ENCODE results near the gene SUCO.

The SUCO gene

GRCh38 chr1:172642970-172643369 lies 110.0 kb downstream of the SUCO start:
- TF ChIP-seq, protein P1, sequence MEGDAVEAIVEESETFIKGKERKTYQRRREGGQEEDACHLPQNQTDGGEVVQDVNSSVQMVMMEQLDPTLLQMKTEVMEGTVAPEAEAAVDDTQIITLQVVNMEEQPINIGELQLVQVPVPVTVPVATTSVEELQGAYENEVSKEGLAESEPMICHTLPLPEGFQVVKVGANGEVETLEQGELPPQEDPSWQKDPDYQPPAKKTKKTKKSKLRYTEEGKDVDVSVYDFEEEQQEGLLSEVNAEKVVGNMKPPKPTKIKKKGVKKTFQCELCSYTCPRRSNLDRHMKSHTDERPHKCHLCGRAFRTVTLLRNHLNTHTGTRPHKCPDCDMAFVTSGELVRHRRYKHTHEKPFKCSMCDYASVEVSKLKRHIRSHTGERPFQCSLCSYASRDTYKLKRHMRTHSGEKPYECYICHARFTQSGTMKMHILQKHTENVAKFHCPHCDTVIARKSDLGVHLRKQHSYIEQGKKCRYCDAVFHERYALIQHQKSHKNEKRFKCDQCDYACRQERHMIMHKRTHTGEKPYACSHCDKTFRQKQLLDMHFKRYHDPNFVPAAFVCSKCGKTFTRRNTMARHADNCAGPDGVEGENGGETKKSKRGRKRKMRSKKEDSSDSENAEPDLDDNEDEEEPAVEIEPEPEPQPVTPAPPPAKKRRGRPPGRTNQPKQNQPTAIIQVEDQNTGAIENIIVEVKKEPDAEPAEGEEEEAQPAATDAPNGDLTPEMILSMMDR (IDR thresholded peaks at IDR 0.05; ENCODE audit: insufficient read depth, low read length, missing control alignments): no peak
- CTCF ChIA-PET: interaction anchor here (1.2 kb wide), 1 partner anchor 10 kb away, joined by 3 read pairs; no protein-coding TSS in a partner anchor
- POLR2A ChIA-PET: interaction anchor here (0.5 kb wide), 1 partner anchor 11 kb away, joined by 4 read pairs; no protein-coding TSS in a partner anchor
- no peak for DNase-seq (ENCODE audit: low read depth, low spot score)
- H3K4me3 ChIP-seq (ENCODE audit: low read depth, low read length): no peak overlapping the region

- TF ChIP-seq, protein P1 (IDR thresholded peaks at IDR 0.05; ENCODE audit: insufficient read depth, low read length, missing control alignments): no peak
- POLR2A ChIA-PET: no interaction called here
- CTCF ChIA-PET: no interaction called here
Observed at GRCh38 chr1:172646653-172647052, 113.7 kb downstream of the SUCO start.

GRCh38 chr1:172647110-172647564 lies 114.2 kb downstream of the SUCO start:
- ChIA-PET POLR2A (no interaction called here), CTCF (no interaction called here)
- TF ChIP-seq, protein P1 (IDR thresholded peaks at IDR 0.05; ENCODE audit: insufficient read depth, low read length, missing control alignments): no peak
- DNase-seq (ENCODE audit: low read depth, low spot score): no peak
- H3K4me3 ChIP-seq (ENCODE audit: low read depth, low read length): no peak overlapping the region

More at GRCh38 chr1:172646653-172647052, 113.7 kb downstream of the SUCO start:
- H3K4me3 ChIP-seq (ENCODE audit: low read depth, low read length): no peak overlapping the region
- DNase-seq (ENCODE audit: low read depth, low spot score): no peak

- H3K4me3 ChIP-seq (ENCODE audit: low read depth, low read length): no peak overlapping the region
- ChIA-PET CTCF (no interaction called here), POLR2A (no interaction called here)
- DNase-seq (ENCODE audit: low read depth, low spot score): no peak
- TF ChIP-seq, protein P1 (IDR thresholded peaks at IDR 0.05; ENCODE audit: insufficient read depth, low read length, missing control alignments): no peak
Observed at GRCh38 chr1:172647987-172648386, 115.0 kb downstream of the SUCO start.

DNA sequence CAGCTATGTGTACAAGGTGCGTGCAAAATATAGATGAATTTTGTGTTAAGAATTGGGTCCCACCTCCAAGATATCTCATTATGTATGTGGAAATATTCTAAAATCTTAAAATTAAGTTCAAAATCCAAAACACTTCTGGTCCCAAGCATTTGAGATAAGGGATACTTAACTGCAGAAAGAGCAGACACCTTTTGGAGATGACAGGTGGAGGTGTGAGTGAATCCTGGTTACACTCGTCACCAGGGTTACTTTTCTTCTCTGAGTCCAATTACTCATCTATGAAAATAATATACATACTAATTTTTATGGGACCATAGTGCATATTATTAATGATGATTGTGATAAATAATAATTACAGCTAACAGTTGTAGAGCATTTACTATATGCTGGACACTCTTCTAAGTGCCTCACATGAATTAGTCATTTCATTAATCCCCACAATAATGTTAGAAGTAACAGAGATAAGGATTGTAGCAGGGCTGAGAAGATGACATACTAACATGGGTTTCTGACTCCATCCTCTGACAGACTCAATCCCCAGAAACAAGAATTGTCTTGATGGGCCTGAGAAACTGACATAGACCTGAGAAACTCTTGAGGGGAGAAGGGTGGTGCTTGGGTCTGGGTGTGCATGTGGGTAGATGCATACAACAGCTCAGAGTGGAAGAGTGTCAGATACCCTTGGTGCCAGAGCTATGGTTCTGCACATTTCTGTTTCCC lies 117.7 kb downstream of the SUCO start:
- CTCF ChIA-PET: interaction anchor here (1.1 to 1.9 kb wide), 2 partner anchors 10 to 41 kb away, joined by 3 to 5 read pairs; no protein-coding TSS in a partner anchor
- TF ChIP-seq, protein P1 (IDR thresholded peaks at IDR 0.05; ENCODE audit: insufficient read depth, low read length, missing control alignments): no peak
- H3K4me3 ChIP-seq (ENCODE audit: low read depth, low read length): no peak overlapping the region
- DNase-seq (ENCODE audit: low read depth, low spot score): no peak
- POLR2A ChIA-PET: no interaction called here

DNA sequence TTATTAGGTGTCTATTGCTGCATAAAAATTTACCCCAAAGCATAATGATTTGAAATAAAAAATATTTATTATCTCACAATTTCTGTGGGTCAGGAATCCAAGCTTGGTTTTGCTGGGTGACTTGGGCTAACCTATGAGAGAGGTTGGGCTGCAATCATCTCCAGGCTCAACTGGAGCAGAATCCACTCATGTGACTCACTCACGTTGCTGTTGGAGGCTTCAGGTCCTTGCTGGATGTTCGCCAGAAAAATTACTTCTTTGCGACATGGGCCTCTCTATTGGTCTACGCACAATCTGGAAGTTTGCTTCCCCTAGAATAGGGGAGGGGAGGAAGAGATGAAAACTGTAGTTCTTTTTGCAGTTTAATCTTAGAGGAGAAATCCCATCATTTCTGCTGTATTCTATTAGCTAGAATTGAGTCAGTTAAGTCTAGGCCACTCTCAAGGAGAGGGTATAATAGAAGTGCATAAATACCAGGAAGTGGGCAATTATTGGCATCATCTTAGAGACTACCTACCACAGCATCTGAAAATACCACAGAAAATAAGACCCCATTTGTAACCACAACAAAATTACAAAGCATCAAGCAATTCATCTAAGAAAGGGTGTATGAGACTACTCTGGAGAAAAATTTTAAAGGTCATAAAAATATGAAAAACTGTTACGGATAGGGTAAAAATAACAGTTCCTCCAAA lies 120.2 kb downstream of the SUCO start:
- ChIA-PET POLR2A (no interaction called here), CTCF (interaction anchor here (1.2 kb wide), 1 partner anchor 10 kb away, joined by 3 read pairs; no protein-coding TSS in a partner anchor)
- H3K4me3 ChIP-seq (ENCODE audit: low read depth, low read length): no peak overlapping the region
- no peak for DNase-seq (ENCODE audit: low read depth, low spot score)
- TF ChIP-seq, protein P1 (IDR thresholded peaks at IDR 0.05; ENCODE audit: insufficient read depth, low read length, missing control alignments): no peak
